Coronary artery (tissue), 2 donors: ENCODE measurements around the gene CCDC50.

Source experiments
- DNase-seq: peaks from one replicate; pipeline ENCODE4 v3.0.0-alpha.2; 2017; ENCODE audit warnings: low spot score
- H3K27ac ChIP-seq, 2 donors: fragments of 200-600 bp; sonication (generic); one replicate each; pipeline ENCODE4 v1.5.1; 2016 to 2019
- H3K4me3 ChIP-seq: fragments of 200-600 bp; sonication (generic); 2 replicates; pipeline ENCODE4 v1.5.1; 2016; ENCODE audit warnings: mild to moderate bottlenecking, moderate library complexity
- TF ChIP-seq, protein P1 (sequence below): fragments of 200-600 bp; sonication (generic); IDR thresholded peaks from one replicate; pipeline ENCODE4 v1.5.1; 2019; ENCODE audit warnings: antibody characterized with exemption

The CCDC50 gene

DNA sequence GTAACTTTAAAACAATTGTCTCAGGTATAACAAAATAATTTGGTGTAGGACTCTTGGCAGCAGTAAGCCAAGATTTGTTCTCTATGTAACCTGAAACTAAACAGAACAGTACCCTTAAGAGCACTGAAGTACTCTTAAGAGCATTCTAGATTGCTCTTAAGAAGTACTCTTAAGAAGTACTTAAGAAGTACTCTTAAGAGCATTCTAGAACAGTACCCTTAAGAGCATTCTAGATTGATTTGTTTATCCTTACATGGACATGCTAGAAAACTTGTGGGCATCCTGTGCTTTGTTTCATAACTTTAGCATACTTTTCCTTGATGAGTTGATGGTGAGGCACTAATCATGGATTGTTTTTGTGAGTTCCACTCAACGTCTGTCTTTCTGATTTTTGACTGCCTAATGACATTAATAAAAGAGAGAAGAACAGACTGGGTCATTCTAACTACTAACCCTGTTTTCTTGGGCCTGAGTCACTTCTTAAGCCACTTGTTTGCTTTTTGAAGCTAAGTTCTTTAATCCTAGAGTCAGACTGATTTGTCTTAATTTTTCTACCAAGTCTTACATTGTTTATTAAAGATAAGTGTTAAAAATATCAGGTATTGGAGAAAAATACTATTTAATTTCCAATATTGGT is 58.4 kb downstream of the CCDC50 start:
- Histone ChIP-seq H3K27ac (no peak overlapping the region), H3K4me3 (no peak overlapping the region)
- no peak for DNase-seq
- TF ChIP-seq, protein P1, sequence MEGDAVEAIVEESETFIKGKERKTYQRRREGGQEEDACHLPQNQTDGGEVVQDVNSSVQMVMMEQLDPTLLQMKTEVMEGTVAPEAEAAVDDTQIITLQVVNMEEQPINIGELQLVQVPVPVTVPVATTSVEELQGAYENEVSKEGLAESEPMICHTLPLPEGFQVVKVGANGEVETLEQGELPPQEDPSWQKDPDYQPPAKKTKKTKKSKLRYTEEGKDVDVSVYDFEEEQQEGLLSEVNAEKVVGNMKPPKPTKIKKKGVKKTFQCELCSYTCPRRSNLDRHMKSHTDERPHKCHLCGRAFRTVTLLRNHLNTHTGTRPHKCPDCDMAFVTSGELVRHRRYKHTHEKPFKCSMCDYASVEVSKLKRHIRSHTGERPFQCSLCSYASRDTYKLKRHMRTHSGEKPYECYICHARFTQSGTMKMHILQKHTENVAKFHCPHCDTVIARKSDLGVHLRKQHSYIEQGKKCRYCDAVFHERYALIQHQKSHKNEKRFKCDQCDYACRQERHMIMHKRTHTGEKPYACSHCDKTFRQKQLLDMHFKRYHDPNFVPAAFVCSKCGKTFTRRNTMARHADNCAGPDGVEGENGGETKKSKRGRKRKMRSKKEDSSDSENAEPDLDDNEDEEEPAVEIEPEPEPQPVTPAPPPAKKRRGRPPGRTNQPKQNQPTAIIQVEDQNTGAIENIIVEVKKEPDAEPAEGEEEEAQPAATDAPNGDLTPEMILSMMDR = no peak

DNA sequence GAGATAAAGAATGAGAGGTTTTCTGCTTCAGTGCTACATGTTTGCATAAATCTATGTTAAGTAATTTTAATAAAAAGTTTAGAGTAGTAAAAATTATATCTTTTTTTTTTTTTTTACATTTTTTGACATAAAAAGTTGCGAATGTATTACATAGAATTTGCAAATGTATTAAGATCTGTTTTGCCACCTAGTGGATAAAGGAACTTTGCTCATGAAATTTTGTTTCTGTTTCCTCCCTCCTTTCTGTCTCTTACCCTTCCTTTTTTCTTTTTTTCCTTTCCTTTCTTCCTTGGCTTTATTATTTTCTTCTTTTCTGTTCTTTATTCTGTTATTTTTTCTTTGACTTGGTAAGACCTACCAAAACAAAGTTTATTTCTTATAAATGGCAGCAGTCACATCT is 59.6 kb downstream of the CCDC50 start:
- no peak overlapping the region for H3K27ac ChIP-seq
- no peak overlapping the region for H3K4me3 ChIP-seq
- TF ChIP-seq, protein P1 = no peak
- no peak for DNase-seq

DNA sequence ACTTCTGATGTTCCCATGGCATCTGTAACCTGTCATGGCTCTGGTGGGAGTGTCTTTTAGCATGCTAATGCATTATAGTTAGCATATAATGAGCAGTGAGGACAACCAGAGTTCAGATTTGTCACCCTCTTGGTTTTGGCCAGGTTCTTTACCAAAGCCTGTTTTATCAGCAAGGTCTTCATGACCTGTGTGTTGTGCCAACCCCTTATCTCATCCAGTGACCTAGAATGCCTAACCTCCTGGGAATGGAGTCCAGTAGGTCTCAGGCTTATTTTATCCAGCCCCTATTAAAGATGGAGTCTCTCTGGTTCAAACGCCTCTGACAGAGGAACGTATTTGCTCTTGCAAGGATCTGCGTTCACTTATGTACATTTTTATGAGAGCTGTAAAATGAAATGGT is 61.4 kb downstream of the CCDC50 start:
- no peak for DNase-seq
- TF ChIP-seq, protein P1 = no peak
- no peak overlapping the region for H3K27ac ChIP-seq

DNA sequence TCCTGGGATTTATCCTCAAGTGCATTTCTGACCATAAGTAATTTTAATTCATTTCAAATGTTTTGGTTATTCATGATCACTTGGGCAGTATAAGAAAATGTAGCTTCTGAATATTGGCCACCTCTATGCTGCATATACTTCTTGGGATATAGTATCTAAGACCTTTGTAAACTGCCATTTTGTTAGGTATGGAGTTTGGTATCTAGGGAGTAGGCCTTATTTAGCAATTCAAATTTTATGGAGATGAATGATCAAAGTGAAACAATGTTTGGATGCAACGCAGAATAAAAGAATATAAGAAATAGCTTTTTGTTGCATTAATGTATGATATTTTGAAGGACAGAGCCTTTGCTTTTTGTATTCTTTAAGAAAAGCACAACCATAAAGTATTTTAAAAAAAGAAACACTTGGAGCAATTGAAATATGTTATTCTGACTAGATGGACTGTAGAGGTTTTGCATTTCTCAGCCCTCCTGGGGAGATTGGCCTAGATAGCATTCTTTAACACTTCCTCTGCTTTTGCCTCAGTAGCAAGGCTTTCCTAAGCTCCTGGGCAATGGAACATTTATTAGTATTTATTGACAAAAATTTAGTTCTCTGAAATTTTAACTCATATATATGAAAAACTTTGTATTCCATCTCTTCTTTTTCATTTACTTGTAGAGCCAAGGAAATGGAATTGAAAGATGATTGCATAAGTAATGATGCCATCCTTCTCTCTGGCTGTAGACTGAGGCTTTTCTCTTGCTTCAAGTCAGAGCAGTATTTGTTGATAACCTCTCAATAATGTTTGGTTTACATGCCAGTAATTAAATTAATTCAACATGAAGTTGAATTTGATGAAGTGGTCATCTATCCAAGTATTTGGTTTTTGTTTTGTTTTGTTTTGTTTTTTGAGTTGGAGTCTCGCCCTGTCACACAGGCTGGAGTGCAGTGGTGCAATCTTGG is 62.9 kb downstream of the CCDC50 start:
- TF ChIP-seq, protein P1 = no peak
- Histone ChIP-seq H3K27ac (no peak overlapping the region), H3K4me3 (no peak overlapping the region)
- no peak for DNase-seq

More for the DNA sequence above, 61.4 kb downstream of the CCDC50 start:
- H3K4me3 ChIP-seq = no peak overlapping the region

DNA sequence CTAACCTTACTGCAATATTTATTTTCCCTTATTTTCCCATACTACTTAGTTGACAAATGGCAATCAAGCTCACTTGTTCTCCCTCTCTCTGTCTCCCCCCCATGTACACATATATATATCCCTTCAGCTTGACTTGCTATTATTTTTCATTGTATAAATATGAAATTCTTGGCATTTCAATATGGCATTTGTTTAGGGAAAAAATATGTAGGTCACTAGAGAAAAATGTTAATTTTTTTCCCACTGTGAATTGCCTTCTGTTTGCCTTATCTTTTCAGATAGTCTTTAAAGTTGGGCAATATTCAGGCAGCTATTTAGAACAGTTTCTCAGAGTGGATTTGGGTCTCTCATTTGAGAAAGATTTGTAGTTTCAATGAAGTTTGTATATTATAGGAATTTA is 64.0 kb downstream of the CCDC50 start:
- H3K27ac ChIP-seq = no peak overlapping the region
- DNase-seq = no peak
- no peak overlapping the region for H3K4me3 ChIP-seq
- TF ChIP-seq, protein P1 = no peak

DNA sequence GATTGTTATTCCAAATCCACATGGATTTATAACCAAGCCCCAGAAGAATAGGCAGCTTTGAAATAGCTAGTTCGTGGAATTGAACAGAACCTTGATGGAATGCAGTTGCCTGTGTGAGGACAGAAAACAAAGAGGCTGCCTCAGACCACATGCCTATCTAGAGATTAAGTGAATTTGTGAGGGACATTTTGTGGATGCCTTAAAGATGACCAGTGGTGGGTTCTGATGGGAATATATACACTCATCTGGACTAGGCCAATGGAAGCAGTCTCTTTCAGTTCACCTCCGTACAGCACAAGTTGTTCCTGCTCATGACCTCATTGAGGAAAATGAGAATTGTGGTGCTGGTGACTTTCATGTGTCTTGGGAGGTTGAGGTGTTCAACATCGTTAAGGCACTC is 68.6 kb downstream of the CCDC50 start:
- Histone ChIP-seq H3K27ac (no peak overlapping the region), H3K4me3 (no peak overlapping the region)
- TF ChIP-seq, protein P1 = no peak
- DNase-seq = no peak
